Measurements from ENCODE around the gene SLC35E1. TPM values are rescaled to one million over a fixed set of nuclear protein-coding genes. Genes with fewer than 3 reads are reported as not detected.

SLC35E1 gene
- total and polyA plus RNA-seq, 2 of the 13 experiments (the other 11 are each of a cell fraction or from before 2014, with no cell fraction given), result 21.2 to 46.5 TPM

DNA sequence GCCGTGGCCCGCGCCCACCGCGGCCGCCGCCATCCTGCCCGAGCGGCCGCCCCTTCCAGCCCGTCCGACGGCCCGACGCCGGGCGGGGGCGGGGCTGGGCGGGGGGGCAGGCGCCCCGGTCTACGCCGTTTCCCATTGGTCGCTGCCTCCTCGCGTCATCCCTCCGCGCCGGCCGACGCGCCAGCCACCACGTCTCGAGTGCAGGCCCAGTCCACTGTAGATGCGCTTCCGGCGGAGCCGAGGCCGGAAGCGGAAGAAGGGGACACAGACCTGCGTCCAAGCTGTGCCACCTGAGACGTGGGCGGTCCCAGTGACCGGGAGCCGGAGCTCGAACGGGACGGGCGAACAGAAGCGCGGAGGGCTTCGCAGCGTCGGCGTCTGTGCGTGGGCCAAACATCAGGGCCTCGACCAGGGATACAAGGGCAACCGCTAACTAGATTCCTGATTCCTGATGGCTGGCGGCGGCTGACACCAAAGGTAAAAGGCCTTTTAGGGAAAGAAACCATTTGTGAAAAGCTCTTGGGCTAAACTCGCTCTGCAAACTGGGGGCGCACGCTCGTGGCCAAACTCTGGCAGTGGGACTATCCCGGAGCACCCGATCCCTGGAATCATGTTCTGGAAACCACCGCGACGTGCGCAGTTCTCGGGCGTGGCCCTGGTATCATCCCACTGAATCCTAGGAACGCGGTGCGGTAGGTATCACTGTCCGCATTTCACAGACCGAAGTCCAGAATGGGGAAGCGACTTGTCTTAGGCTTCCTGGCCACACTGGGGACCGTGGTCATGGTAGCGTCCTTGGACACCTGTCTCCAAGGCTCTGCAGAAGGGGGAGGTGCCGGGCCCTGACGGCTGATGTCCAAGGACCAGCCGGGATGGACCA is at the start of gene SLC35E1 (continued):
- TF ChIP-seq BRCA1 (CRISPR knock-in tag; IDR thresholded peaks at IDR 0.05) (no peak), ZKSCAN1 (IDR thresholded peaks at IDR 0.05; ENCODE audit: low read length) (no peak), FOXM1 (CRISPR knock-in tag; IDR thresholded peaks at IDR 0.05) (no peak), EEA1 (CRISPR knock-in tag; IDR thresholded peaks at IDR 0.05; ENCODE audit: borderline replicate concordance) (no peak), XBP1 (CRISPR knock-in tag; IDR thresholded peaks at IDR 0.05) (peak; percentile 78; the same call in 1 of the 2 replicates), ZNF546 (CRISPR knock-in tag; conservative IDR thresholded peaks at IDR 0.05) (0 out of 2 replicates have a peak, but pooled peaks have one; percentile 31), FOXJ3 (CRISPR knock-in tag; IDR thresholded peaks at IDR 0.05; ENCODE audit: borderline replicate concordance) (peak; percentile 47; the same call in 1 of the 2 replicates), NCOA1 (CRISPR knock-in tag; IDR thresholded peaks at IDR 0.05) (0 out of 2 replicates have a peak, but pooled peaks have one; percentile 38), ZNF687 (CRISPR knock-in tag; IDR thresholded peaks at IDR 0.05) (peak; percentile 87), ZNF232 (CRISPR knock-in tag; IDR thresholded peaks at IDR 0.05; ENCODE audit: borderline replicate concordance) (peak; percentile 77; the same call in 1 of the 2 replicates), PRDM4 (CRISPR knock-in tag; IDR thresholded peaks at IDR 0.05; ENCODE audit: borderline replicate concordance) (no peak), GTF3A (CRISPR knock-in tag; conservative IDR thresholded peaks at IDR 0.05) (no peak), ZNF235 (CRISPR knock-in tag; IDR thresholded peaks at IDR 0.05; ENCODE audit: borderline replicate concordance) (no peak)
- TF ChIP-seq, protein P1, sequence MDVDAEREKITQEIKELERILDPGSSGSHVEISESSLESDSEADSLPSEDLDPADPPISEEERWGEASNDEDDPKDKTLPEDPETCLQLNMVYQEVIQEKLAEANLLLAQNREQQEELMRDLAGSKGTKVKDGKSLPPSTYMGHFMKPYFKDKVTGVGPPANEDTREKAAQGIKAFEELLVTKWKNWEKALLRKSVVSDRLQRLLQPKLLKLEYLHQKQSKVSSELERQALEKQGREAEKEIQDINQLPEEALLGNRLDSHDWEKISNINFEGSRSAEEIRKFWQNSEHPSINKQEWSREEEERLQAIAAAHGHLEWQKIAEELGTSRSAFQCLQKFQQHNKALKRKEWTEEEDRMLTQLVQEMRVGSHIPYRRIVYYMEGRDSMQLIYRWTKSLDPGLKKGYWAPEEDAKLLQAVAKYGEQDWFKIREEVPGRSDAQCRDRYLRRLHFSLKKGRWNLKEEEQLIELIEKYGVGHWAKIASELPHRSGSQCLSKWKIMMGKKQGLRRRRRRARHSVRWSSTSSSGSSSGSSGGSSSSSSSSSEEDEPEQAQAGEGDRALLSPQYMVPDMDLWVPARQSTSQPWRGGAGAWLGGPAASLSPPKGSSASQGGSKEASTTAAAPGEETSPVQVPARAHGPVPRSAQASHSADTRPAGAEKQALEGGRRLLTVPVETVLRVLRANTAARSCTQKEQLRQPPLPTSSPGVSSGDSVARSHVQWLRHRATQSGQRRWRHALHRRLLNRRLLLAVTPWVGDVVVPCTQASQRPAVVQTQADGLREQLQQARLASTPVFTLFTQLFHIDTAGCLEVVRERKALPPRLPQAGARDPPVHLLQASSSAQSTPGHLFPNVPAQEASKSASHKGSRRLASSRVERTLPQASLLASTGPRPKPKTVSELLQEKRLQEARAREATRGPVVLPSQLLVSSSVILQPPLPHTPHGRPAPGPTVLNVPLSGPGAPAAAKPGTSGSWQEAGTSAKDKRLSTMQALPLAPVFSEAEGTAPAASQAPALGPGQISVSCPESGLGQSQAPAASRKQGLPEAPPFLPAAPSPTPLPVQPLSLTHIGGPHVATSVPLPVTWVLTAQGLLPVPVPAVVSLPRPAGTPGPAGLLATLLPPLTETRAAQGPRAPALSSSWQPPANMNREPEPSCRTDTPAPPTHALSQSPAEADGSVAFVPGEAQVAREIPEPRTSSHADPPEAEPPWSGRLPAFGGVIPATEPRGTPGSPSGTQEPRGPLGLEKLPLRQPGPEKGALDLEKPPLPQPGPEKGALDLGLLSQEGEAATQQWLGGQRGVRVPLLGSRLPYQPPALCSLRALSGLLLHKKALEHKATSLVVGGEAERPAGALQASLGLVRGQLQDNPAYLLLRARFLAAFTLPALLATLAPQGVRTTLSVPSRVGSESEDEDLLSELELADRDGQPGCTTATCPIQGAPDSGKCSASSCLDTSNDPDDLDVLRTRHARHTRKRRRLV (CRISPR knock-in tag; IDR thresholded peaks at IDR 0.05), result no peak
- TF ChIP-seq, protein P2, sequence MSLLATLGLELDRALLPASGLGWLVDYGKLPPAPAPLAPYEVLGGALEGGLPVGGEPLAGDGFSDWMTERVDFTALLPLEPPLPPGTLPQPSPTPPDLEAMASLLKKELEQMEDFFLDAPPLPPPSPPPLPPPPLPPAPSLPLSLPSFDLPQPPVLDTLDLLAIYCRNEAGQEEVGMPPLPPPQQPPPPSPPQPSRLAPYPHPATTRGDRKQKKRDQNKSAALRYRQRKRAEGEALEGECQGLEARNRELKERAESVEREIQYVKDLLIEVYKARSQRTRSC (CRISPR knock-in tag; IDR thresholded peaks at IDR 0.05; ENCODE audit: low read depth), result no peak

All from HepG2 (cell line).